ENCODE measurements around the gene PNPT1.

DNA sequence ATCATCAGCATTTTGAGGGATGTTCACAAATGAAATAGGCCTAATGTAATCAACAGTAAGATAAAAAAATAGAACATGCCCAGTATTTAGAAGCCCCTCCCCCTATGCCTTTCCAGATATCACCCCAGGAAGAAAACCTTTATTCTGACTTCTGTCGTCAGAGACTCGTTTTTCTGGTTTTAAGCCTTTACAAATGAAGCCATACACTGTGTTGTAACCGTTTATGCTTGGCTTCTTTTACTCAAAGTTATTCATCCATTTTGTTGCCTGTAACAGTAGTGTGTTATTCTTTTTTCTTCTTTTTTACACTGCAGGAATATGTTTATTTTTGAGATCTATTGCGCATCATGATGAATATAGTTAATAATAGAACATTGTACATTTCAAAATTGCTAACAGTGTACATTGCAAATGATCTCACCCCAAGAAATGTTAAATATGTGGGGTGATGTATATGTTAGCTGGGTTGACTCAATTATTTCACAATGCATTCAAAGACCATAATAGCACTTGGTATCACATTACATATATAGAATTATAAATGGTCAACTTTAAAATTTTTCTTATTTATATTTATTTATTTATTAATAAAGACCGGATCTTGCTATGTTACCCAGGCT, 28.1 kb upstream of the PNPT1 start:
- TF ChIP-seq OSR1 (CRISPR knock-in tag; IDR thresholded peaks at IDR 0.05) (no peak), TOX (CRISPR knock-in tag; IDR thresholded peaks at IDR 0.05; ENCODE audit: borderline replicate concordance) (no peak), ESRRG (CRISPR knock-in tag; IDR thresholded peaks at IDR 0.05) (no peak), CREB5 (CRISPR knock-in tag; IDR thresholded peaks at IDR 0.05; ENCODE audit: low read depth) (no peak), ZFP3 (CRISPR knock-in tag; IDR thresholded peaks at IDR 0.05) (no peak), SNAI2 (CRISPR knock-in tag; IDR thresholded peaks at IDR 0.05) (no peak), RARB (CRISPR knock-in tag; IDR thresholded peaks at IDR 0.05) (no peak), ZNF70 (CRISPR knock-in tag; IDR thresholded peaks at IDR 0.05) (no peak)
- TF ChIP-seq, protein P1, sequence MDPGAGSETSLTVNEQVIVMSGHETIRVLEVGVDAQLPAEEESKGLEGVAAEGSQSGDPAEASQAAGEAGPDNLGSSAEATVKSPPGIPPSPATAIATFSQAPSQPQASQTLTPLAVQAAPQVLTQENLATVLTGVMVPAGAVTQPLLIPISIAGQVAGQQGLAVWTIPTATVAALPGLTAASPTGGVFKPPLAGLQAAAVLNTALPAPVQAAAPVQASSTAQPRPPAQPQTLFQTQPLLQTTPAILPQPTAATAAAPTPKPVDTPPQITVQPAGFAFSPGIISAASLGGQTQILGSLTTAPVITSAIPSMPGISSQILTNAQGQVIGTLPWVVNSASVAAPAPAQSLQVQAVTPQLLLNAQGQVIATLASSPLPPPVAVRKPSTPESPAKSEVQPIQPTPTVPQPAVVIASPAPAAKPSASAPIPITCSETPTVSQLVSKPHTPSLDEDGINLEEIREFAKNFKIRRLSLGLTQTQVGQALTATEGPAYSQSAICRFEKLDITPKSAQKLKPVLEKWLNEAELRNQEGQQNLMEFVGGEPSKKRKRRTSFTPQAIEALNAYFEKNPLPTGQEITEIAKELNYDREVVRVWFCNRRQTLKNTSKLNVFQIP (CRISPR knock-in tag; IDR thresholded peaks at IDR 0.05; ENCODE audit: borderline replicate concordance, low read depth), result no peak
- TF ChIP-seq, protein P2, sequence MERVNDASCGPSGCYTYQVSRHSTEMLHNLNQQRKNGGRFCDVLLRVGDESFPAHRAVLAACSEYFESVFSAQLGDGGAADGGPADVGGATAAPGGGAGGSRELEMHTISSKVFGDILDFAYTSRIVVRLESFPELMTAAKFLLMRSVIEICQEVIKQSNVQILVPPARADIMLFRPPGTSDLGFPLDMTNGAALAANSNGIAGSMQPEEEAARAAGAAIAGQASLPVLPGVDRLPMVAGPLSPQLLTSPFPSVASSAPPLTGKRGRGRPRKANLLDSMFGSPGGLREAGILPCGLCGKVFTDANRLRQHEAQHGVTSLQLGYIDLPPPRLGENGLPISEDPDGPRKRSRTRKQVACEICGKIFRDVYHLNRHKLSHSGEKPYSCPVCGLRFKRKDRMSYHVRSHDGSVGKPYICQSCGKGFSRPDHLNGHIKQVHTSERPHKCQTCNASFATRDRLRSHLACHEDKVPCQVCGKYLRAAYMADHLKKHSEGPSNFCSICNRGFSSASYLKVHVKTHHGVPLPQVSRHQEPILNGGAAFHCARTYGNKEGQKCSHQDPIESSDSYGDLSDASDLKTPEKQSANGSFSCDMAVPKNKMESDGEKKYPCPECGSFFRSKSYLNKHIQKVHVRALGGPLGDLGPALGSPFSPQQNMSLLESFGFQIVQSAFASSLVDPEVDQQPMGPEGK (CRISPR knock-in tag; IDR thresholded peaks at IDR 0.05; ENCODE audit: borderline replicate concordance), result no peak
- TF ChIP-seq, protein P3, sequence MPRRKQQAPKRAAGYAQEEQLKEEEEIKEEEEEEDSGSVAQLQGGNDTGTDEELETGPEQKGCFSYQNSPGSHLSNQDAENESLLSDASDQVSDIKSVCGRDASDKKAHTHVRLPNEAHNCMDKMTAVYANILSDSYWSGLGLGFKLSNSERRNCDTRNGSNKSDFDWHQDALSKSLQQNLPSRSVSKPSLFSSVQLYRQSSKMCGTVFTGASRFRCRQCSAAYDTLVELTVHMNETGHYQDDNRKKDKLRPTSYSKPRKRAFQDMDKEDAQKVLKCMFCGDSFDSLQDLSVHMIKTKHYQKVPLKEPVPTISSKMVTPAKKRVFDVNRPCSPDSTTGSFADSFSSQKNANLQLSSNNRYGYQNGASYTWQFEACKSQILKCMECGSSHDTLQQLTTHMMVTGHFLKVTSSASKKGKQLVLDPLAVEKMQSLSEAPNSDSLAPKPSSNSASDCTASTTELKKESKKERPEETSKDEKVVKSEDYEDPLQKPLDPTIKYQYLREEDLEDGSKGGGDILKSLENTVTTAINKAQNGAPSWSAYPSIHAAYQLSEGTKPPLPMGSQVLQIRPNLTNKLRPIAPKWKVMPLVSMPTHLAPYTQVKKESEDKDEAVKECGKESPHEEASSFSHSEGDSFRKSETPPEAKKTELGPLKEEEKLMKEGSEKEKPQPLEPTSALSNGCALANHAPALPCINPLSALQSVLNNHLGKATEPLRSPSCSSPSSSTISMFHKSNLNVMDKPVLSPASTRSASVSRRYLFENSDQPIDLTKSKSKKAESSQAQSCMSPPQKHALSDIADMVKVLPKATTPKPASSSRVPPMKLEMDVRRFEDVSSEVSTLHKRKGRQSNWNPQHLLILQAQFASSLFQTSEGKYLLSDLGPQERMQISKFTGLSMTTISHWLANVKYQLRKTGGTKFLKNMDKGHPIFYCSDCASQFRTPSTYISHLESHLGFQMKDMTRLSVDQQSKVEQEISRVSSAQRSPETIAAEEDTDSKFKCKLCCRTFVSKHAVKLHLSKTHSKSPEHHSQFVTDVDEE (CRISPR knock-in tag; IDR thresholded peaks at IDR 0.05), result no peak
